Measurements from ENCODE around the gene GMEB2. TPM values are rescaled to one million over a fixed set of nuclear protein-coding genes. Genes with fewer than 3 reads are reported as not detected.
A peak's percentile ranks its signal among the peaks of the same experiment; 100 is the strongest.
"Not testable (repeated sequence)": the region's sequence is repeated elsewhere in the genome, so short reads cannot be mapped to it uniquely, and the experiment has no call there.

GMEB2 gene
- total RNA-seq, 1 donor: 9.4 TPM

- no peak overlapping the region for H3K4me2 ChIP-seq (ENCODE audit: insufficient read depth, low read length)
- H3K4me3 ChIP-seq (ENCODE audit: insufficient read depth, low read length): no peak overlapping the region
- no peak for TF ChIP-seq CTCF (IDR thresholded peaks at IDR 0.05; ENCODE audit: extremely low read depth, low read depth, low read length)
- H3K79me2 ChIP-seq (ENCODE audit: insufficient read depth, low read length): peaks cover 41% of the 10 kb centered on the region
- H3K27ac ChIP-seq (ENCODE audit: low read depth, low read length): no peak overlapping the region
- H3K9me3 ChIP-seq (ENCODE audit: low read depth, low read length): no peaks in the 10 kb centered on the region
- H2AFZ ChIP-seq (ENCODE audit: low read length): no peak overlapping the region
- H3K36me3 ChIP-seq (ENCODE audit: insufficient read depth, low read length): peaks cover 10% of the 10 kb centered on the region
- H3K4me1 ChIP-seq (ENCODE audit: insufficient read depth, low read length): peaks cover 8% of the 10 kb centered on the region
- peak; percentile 48 for DNase-seq (ENCODE audit: insufficient read length, low spot score, missing footprints)
- no peaks in the 10 kb centered on the region for H3K27me3 ChIP-seq (ENCODE audit: insufficient read depth, low read length)
- H4K20me1 ChIP-seq (ENCODE audit: insufficient read depth, low read length): peaks cover 17% of the 10 kb centered on the region
These were observed 16.1 kb downstream of the GMEB2 start for GRCh38 chr20:63610581-63611435.

- peaks cover 22% of the 10 kb centered on the region for H3K79me2 ChIP-seq (ENCODE audit: insufficient read depth, low read length)
- no peaks in the 10 kb centered on the region for H3K27me3 ChIP-seq (ENCODE audit: insufficient read depth, low read length)
- H3K4me3 ChIP-seq (ENCODE audit: insufficient read depth, low read length): no peak overlapping the region
- no peaks in the 10 kb centered on the region for H3K4me1 ChIP-seq (ENCODE audit: insufficient read depth, low read length)
- TF ChIP-seq CTCF (IDR thresholded peaks at IDR 0.05; ENCODE audit: extremely low read depth, low read depth, low read length): no peak
- no peak overlapping the region for H3K27ac ChIP-seq (ENCODE audit: low read depth, low read length)
- no peaks in the 10 kb centered on the region for H4K20me1 ChIP-seq (ENCODE audit: insufficient read depth, low read length)
- no peak overlapping the region for H2AFZ ChIP-seq (ENCODE audit: low read length)
- H3K9me3 ChIP-seq (ENCODE audit: low read depth, low read length): no peaks in the 10 kb centered on the region
- no peak for DNase-seq (ENCODE audit: insufficient read length, low spot score, missing footprints)
- no peak overlapping the region for H3K4me2 ChIP-seq (ENCODE audit: insufficient read depth, low read length)
- peaks cover 12% of the 10 kb centered on the region for H3K36me3 ChIP-seq (ENCODE audit: insufficient read depth, low read length)
These were observed 20.2 kb downstream of the GMEB2 start for GRCh38 chr20:63606686-63607085.

GRCh38 chr20:63602321-63602720 is 24.6 kb downstream of the GMEB2 start:
- H3K4me3 ChIP-seq (ENCODE audit: insufficient read depth, low read length): no peak overlapping the region
- TF ChIP-seq CTCF (IDR thresholded peaks at IDR 0.05; ENCODE audit: extremely low read depth, low read depth, low read length): no peak
- H3K36me3 ChIP-seq (ENCODE audit: insufficient read depth, low read length): peaks cover 31% of the 10 kb centered on the region
- peaks cover 8% of the 10 kb centered on the region for H3K79me2 ChIP-seq (ENCODE audit: insufficient read depth, low read length)
- peak; percentile 53 for DNase-seq (ENCODE audit: insufficient read length, low spot score, missing footprints)
- H3K27me3 ChIP-seq (ENCODE audit: insufficient read depth, low read length): no peaks in the 10 kb centered on the region
- no peak overlapping the region for H3K4me2 ChIP-seq (ENCODE audit: insufficient read depth, low read length)
- no peak overlapping the region for H3K27ac ChIP-seq (ENCODE audit: low read depth, low read length)
- no peak overlapping the region for H2AFZ ChIP-seq (ENCODE audit: low read length)
- H3K4me1 ChIP-seq (ENCODE audit: insufficient read depth, low read length): no peaks in the 10 kb centered on the region
- H3K9me3 ChIP-seq (ENCODE audit: low read depth, low read length): no peaks in the 10 kb centered on the region
- H4K20me1 ChIP-seq (ENCODE audit: insufficient read depth, low read length): peaks cover 9% of the 10 kb centered on the region

GRCh38 chr20:63601679-63602078 is 25.2 kb downstream of the GMEB2 start:
- not testable (repeated sequence) for H3K4me3 ChIP-seq (ENCODE audit: insufficient read depth, low read length); H3K27me3 ChIP-seq (ENCODE audit: insufficient read depth, low read length)

More at GRCh38 chr20:63601679-63602078, 25.2 kb downstream of the GMEB2 start:
- H4K20me1 ChIP-seq (ENCODE audit: insufficient read depth, low read length); H3K27ac ChIP-seq (ENCODE audit: low read depth, low read length); H3K79me2 ChIP-seq (ENCODE audit: insufficient read depth, low read length); H3K4me1 ChIP-seq (ENCODE audit: insufficient read depth, low read length); H2AFZ ChIP-seq (ENCODE audit: low read length); H3K4me2 ChIP-seq (ENCODE audit: insufficient read depth, low read length); DNase-seq (ENCODE audit: insufficient read length, low spot score, missing footprints); H3K9me3 ChIP-seq (ENCODE audit: low read depth, low read length): not testable (repeated sequence)
- H3K36me3 ChIP-seq (ENCODE audit: insufficient read depth, low read length): peaks cover 31% of the 10 kb centered on the region
